Measurements from ENCODE around the gene NLRC5. TPM values are rescaled to one million over a fixed set of nuclear protein-coding genes. Genes with fewer than 3 reads are reported as not detected.

The NLRC5 gene
- total RNA-seq, 2 experiments from 2014 or later, result 199 to 305 TPM

DNA sequence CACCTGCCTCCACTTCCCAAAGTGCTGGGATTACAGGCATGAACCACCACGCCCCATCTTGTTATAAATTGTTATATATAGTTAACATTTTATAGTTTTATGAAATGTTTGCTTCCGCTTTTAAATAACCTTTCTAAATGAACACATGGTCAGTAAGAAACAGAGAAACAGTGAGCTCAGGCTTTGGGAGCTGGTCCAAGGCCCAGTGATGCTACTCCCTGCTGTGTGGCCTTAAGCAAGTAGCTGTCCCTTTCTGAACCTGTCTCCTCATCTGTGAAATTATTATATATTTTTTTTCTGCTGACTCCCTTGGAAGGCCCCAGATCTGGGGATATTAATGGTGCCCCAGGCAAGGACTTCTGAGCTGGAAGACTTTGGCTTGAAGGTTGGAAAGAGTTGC, 122.1 kb downstream of the NLRC5 start:
- CTCF ChIA-PET (ENCODE audit: unreplicated experiment), result no interaction called here
- no peak overlapping the region for H2AFZ ChIP-seq (ENCODE audit: low read length)
- H4K20me1 ChIP-seq (ENCODE audit: insufficient read depth, low read length), result no peaks in the 10 kb centered on the region
- H3K27ac ChIP-seq (ENCODE audit: low read depth, low read length, poor library complexity, severe bottlenecking), result no peak overlapping the region
- peaks cover 6% of the 10 kb centered on the region for H3K36me3 ChIP-seq (ENCODE audit: insufficient read depth, low read length)
- no peaks in the 10 kb centered on the region for H3K79me2 ChIP-seq (ENCODE audit: insufficient read depth, low read depth, low read length)
- H3K4me3 ChIP-seq (ENCODE audit: low read depth, low read length, poor library complexity, severe bottlenecking), result no peak overlapping the region
- H3K9me3 ChIP-seq (ENCODE audit: low read length), result no peaks in the 10 kb centered on the region
- BruUV-seq (replicated peaks), result no TSS peak
- TF ChIP-seq EZH2phosphoT487 (IDR thresholded peaks at IDR 0.05; ENCODE audit: borderline replicate concordance, low read depth, low read length), result no peak
- TF ChIP-seq CTCF (conservative IDR thresholded peaks at IDR 0.05; ENCODE audit: low read length), result no peak
- no peak overlapping the region for H3K4me2 ChIP-seq (ENCODE audit: low read length)
- no peak for DNase-seq (ENCODE audit: low spot score)
- no peaks in the 10 kb centered on the region for H3K9me2 ChIP-seq (ENCODE audit: insufficient read depth, low read length)
- intact Hi-C loops (cut with micrococcal nuclease; ENCODE audit: unreplicated experiment), result no loop called here
- POLR2A ChIA-PET, result interaction anchor here (1.1 to 1.3 kb wide), 2 partner anchors 9 to 13 kb away, joined by 3 read pairs; no protein-coding TSS in a partner anchor
- peaks cover 31% of the 10 kb centered on the region for H3K4me1 ChIP-seq (ENCODE audit: insufficient read depth, low read length, poor library complexity, severe bottlenecking)

- TF ChIP-seq CTCF (conservative IDR thresholded peaks at IDR 0.05; ENCODE audit: low read length) (no peak), EZH2phosphoT487 (IDR thresholded peaks at IDR 0.05; ENCODE audit: borderline replicate concordance, low read depth, low read length) (no peak)
- H2AFZ ChIP-seq (ENCODE audit: low read length), result no peak overlapping the region
- intact Hi-C loops (cut with micrococcal nuclease; ENCODE audit: unreplicated experiment), result no loop called here
- ChIA-PET POLR2A (interaction anchor here (0.6 kb wide), 1 partner anchor 44 kb away, joined by 3 read pairs; no protein-coding TSS in a partner anchor), CTCF (ENCODE audit: unreplicated experiment) (no interaction called here)
- no peak for DNase-seq (ENCODE audit: low spot score)
- H3K9me3 ChIP-seq (ENCODE audit: low read length), result no peaks in the 10 kb centered on the region
- H3K79me2 ChIP-seq (ENCODE audit: insufficient read depth, low read depth, low read length), result no peaks in the 10 kb centered on the region
- no peaks in the 10 kb centered on the region for H3K9me2 ChIP-seq (ENCODE audit: insufficient read depth, low read length)
- no peaks in the 10 kb centered on the region for H4K20me1 ChIP-seq (ENCODE audit: insufficient read depth, low read length)
- no TSS peak for BruUV-seq (replicated peaks)
- H3K27ac ChIP-seq (ENCODE audit: low read depth, low read length, poor library complexity, severe bottlenecking), result no peak overlapping the region
- H3K36me3 ChIP-seq (ENCODE audit: insufficient read depth, low read length), result peaks cover 8% of the 10 kb centered on the region
- no peak overlapping the region for H3K4me2 ChIP-seq (ENCODE audit: low read length)
- no peak overlapping the region for H3K4me3 ChIP-seq (ENCODE audit: low read depth, low read length, poor library complexity, severe bottlenecking)
- H3K4me1 ChIP-seq (ENCODE audit: insufficient read depth, low read length, poor library complexity, severe bottlenecking), result peaks cover 26% of the 10 kb centered on the region
These were observed 123.2 kb downstream of the NLRC5 start for GRCh38 chr16:57112403-57113041.

- DNase-seq (ENCODE audit: low spot score), result no peak
- no peaks in the 10 kb centered on the region for H3K79me2 ChIP-seq (ENCODE audit: insufficient read depth, low read depth, low read length)
- TF ChIP-seq CTCF (conservative IDR thresholded peaks at IDR 0.05; ENCODE audit: low read length) (no peak), EZH2phosphoT487 (IDR thresholded peaks at IDR 0.05; ENCODE audit: borderline replicate concordance, low read depth, low read length) (no peak)
- H2AFZ ChIP-seq (ENCODE audit: low read length), result no peak overlapping the region
- intact Hi-C loops (cut with micrococcal nuclease; ENCODE audit: unreplicated experiment), result no loop called here
- no peak overlapping the region for H3K27ac ChIP-seq (ENCODE audit: low read depth, low read length, poor library complexity, severe bottlenecking)
- peaks cover 8% of the 10 kb centered on the region for H3K36me3 ChIP-seq (ENCODE audit: insufficient read depth, low read length)
- no peaks in the 10 kb centered on the region for H3K9me3 ChIP-seq (ENCODE audit: low read length)
- no peaks in the 10 kb centered on the region for H4K20me1 ChIP-seq (ENCODE audit: insufficient read depth, low read length)
- H3K9me2 ChIP-seq (ENCODE audit: insufficient read depth, low read length), result no peaks in the 10 kb centered on the region
- CTCF ChIA-PET (ENCODE audit: unreplicated experiment), result no interaction called here
- POLR2A ChIA-PET, result interaction anchor here (0.6 kb wide), 2 partner anchors 43 to 45 kb away, joined by 3 to 5 read pairs; no protein-coding TSS in a partner anchor
- H3K4me3 ChIP-seq (ENCODE audit: low read depth, low read length, poor library complexity, severe bottlenecking), result no peak overlapping the region
- peaks cover 26% of the 10 kb centered on the region for H3K4me1 ChIP-seq (ENCODE audit: insufficient read depth, low read length, poor library complexity, severe bottlenecking)
- BruUV-seq (replicated peaks), result no TSS peak
- H3K4me2 ChIP-seq (ENCODE audit: low read length), result no peak overlapping the region
These were observed 123.7 kb downstream of the NLRC5 start for GRCh38 chr16:57113042-57113453.
